Ovary (tissue), 9 donors: ENCODE results near the gene SLC16A3. TPM values are rescaled to one million over a fixed set of nuclear protein-coding genes. Genes with fewer than 3 reads are reported as not detected.

Experiments
- DNase-seq, 5 donors: peaks; one replicate each; pipeline ENCODE4 v3.0.0-alpha.2; 2019 to 2020
- H3K27ac ChIP-seq, 2 donors: fragments of 200-600 bp; one replicate each; pipeline versions ENCODE4 v1.5.1 to v1.8.0; 2019 to 2022
- H3K27me3 ChIP-seq: fragments of 200-600 bp; one replicate; pipeline ENCODE4 v1.8.0; 2022
- H3K36me3 ChIP-seq: fragments of 200-600 bp; sonication (generic); one replicate; pipeline ENCODE4 v1.5.1; 2019
- H3K4me1 ChIP-seq: one replicate; pipeline ENCODE4 v1.8.1; 2013; ENCODE audit warnings: mild to moderate bottlenecking, moderate library complexity; ENCODE audit not compliant: insufficient read depth
- H3K4me3 ChIP-seq: fragments of 200-600 bp; sonication (generic); one replicate; pipeline ENCODE4 v1.5.1; 2017
- H3K9me3 ChIP-seq, 2 donors: fragments of 200-600 bp in 1 of 2; sonication (generic) in 1 of 2; one replicate each; pipeline versions ENCODE4 v1.5.1 to v1.8.1; 2013 to 2019; ENCODE audit warnings: mild to moderate bottlenecking in 1 of 2, moderate library complexity in 1 of 2
- EP300 ChIP-seq: sonication (generic); formaldehyde crosslinking; IDR thresholded peaks from one replicate; pipeline ENCODE4 v1.6.1; 2017; ENCODE audit warnings: antibody characterized with exemption
- POLR2A ChIP-seq: fragments of 450-650 bp; IDR thresholded peaks from one replicate; pipeline ENCODE4 v1.6.1; 2017; ENCODE audit warnings: antibody characterized with exemption, mild to moderate bottlenecking, moderate library complexity
- WGBS, 3 donors: extraction: QIAGEN DNeasy Blood & Tissue Kit in 1 of 3; methylation state at CpG; one replicate each; pipeline versions ENCODE4 v1.1.5 to v1.1.7; 2013 to 2017; 5-methylcytosine and 5-hydroxymethylcytosine counted together
- intact Hi-C, 4 donors: fragments of 100-400 bp; cut with DNase I; formaldehyde crosslinking; loops; one replicate each; pipeline versions ENCODE4 v1.11.0 to v1.15.1; 2022 to 2023
- polyA plus RNA-seq, 2 donors: library from polyadenylated mRNA; stranded (reverse); fragments of 200-250 nt in 1 of 2; fragments of 350-450 nt in 1 of 2; fragmentation: Illumina TruSeq in 1 of 2; extraction: RNeasy Lipid Tissue Mini Kit (QIAGEN cat#74804) in 1 of 2; gene quantifications; one replicate each; pipeline ENCODE4 v1.2.3, GENCODE V29; 2013 to 2014
- total RNA-seq, 7 donors: library from RNA; depleted of rRNA in 2 of 7; stranded (reverse); fragments of >200 nt in 2 of 7; fragmentation: NEBNext Ultra II Directional in 3 of 7; extraction: Animal tissue kit (Norgen Biotek cat#: 25700) in 3 of 7; gene quantifications; one replicate each; pipeline versions ENCODE4 v1.1.0 to v1.2.4, GENCODE V29; 2016 to 2023
- TF ChIP-seq, protein P1 (sequence below), 3 donors: fragments of 450-650 bp in 2 of 3; fragments of 200-600 bp in 1 of 3; IDR thresholded peaks; one replicate each; pipeline versions ENCODE4 v1.5.1 to v1.8.0; 2016 to 2022; ENCODE audit warnings: antibody characterized with exemption in 3 of 3, mild to moderate bottlenecking in 1 of 3
- donor health status: DM: no; HTN: no; CAD: no; lungs with moderate emphysema.
- donor health status: DM: no; HTN: no; CAD: no.
- donor health status: Bipolar disorder and iron deficiency.
- donor health status: DM: yes; HTN: yes; CAD: no.
- donor health status: DM: no; HTN: no; CAD: no.
- donor health status: DM: yes; HTN: yes; CAD: no.

Gene SLC16A3
- total and polyA plus RNA-seq, 9 donors: 3.5 to 23.2 (median 15.8) TPM

DNA sequence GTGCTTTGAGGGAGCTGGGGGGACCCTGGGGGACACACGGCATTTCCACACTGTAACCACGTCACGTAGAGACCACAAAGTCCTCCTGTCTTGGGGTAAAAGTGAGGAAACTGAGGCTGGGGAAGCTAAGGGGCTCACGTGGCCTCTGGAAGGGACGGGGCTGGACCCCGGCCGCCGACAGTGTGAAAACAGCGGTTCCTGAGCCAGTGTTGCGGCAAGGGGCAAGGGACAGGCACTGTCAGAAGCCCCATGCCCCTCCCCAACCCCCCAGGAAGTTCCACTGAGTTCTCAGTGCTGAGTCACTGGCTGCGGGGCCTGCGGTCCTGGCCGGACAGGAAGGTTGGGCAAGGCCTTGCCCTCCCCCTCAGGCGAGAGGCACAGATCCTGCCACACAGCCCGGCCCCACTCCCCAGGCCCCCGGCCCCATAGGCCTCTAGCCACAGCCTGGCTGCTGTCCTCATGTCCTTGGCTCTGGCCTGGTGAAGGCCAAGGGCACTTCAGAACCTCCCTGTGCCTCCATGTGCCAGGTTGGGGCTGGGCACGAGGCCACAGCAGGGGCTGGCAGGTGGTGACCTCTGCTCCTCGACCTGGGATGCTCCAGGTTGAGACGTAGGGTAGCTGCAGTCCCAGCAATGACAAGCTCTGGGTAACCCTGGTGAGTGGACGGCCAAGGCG lies 11.2 kb upstream of the SLC16A3 start:
- TF ChIP-seq POLR2A (no peak), EP300 (no peak)
- TF ChIP-seq, protein P1, sequence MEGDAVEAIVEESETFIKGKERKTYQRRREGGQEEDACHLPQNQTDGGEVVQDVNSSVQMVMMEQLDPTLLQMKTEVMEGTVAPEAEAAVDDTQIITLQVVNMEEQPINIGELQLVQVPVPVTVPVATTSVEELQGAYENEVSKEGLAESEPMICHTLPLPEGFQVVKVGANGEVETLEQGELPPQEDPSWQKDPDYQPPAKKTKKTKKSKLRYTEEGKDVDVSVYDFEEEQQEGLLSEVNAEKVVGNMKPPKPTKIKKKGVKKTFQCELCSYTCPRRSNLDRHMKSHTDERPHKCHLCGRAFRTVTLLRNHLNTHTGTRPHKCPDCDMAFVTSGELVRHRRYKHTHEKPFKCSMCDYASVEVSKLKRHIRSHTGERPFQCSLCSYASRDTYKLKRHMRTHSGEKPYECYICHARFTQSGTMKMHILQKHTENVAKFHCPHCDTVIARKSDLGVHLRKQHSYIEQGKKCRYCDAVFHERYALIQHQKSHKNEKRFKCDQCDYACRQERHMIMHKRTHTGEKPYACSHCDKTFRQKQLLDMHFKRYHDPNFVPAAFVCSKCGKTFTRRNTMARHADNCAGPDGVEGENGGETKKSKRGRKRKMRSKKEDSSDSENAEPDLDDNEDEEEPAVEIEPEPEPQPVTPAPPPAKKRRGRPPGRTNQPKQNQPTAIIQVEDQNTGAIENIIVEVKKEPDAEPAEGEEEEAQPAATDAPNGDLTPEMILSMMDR (IDR thresholded peaks at IDR 0.05): no peak
- no peaks in the 10 kb centered on the region for H3K36me3 ChIP-seq
- H3K27ac ChIP-seq: no peak overlapping the region
- no peak for DNase-seq
- H3K4me1 ChIP-seq: peaks cover 2% of the 10 kb centered on the region
- intact Hi-C loops: no loop called here
- no peaks in the 10 kb centered on the region for H3K27me3 ChIP-seq
- WGBS, 3 donors: 53 to 70% (median 68%) methylated on average over 17 to 21 of the region's 21 CpGs
- H3K9me3 ChIP-seq: no peaks in the 10 kb centered on the region
- no peak overlapping the region for H3K4me3 ChIP-seq

DNA sequence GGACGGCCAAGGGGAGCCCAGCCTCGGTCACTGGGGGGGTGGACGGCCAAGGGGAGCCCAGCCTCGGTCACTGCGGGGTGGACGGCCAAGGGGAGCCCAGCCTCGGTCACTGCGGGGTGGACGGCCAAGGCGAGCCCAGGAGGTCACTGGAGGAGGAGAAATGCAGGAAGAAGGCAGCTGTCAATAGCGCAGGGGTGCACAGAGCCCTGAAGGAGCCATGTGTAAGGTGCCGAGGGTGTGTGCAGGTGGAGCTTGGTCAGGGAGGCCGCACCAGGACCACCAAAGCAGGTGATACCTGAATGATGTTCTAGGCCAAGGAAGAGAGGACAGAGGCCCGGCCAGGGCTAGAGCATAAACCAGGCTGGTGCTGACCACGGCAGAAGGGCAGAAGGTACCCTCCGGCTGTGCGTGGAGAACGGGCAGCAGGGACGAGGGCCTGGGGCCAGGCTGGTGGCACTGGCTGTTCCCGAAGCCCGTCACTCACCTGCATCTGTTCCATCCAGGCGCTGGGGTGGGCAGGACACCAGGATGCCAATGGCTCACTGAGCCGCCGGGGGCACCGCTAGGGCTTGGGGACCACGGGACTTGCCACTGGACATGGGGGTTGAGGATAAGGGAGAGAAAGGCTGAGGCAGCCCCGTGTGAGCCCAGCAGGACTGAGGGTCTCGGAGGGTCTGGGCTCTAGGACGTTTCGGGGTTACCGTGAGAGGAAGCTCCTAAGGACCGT lies 10.3 kb upstream of the SLC16A3 start:
- intact Hi-C loops: no loop called here
- WGBS, 3 donors: 89 to 92% (median 92%) methylated on average over 31 to 32 of the region's 32 CpGs
- Histone ChIP-seq H3K4me3 (no peak overlapping the region), H3K27me3 (no peaks in the 10 kb centered on the region), H3K9me3 (no peaks in the 10 kb centered on the region), H3K27ac (no peak overlapping the region), H3K4me1 (peaks cover 1% of the 10 kb centered on the region), H3K36me3 (no peaks in the 10 kb centered on the region)
- TF ChIP-seq, protein P1 (IDR thresholded peaks at IDR 0.05): no peak
- TF ChIP-seq POLR2A (no peak), EP300 (no peak)
- no peak for DNase-seq

DNA sequence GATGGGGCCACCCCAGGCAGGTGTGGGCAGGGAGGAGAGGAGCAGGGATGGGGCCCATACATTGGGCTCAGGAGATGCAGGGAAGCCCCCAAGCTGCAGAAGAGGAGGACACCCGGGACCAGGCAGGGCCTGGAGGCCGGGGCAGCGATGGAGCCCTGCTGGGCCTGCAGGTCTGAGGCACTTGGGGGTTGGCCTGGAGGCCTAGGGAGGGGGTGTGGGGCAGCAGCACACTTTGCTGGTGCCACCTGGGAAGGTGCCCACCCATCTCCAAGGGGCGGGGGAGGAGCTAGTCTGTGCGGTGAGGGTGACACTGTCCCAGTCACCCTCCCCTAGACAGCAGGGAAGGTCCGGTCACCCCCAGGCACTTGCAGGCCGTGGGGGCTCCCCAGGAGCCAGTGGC lies 9.8 kb upstream of the SLC16A3 start:
- TF ChIP-seq, protein P1 (IDR thresholded peaks at IDR 0.05): no peak
- TF ChIP-seq POLR2A: no peak
- no peak for TF ChIP-seq EP300
- H3K9me3 ChIP-seq: no peaks in the 10 kb centered on the region
- no peaks in the 10 kb centered on the region for H3K27me3 ChIP-seq
- intact Hi-C loops: no loop called here
- 86 to 88% (median 87%) methylated on average over 7 of the region's 7 CpGs for WGBS, 3 donors
- H3K27ac ChIP-seq: no peak overlapping the region
- no peak overlapping the region for H3K4me3 ChIP-seq
- no peaks in the 10 kb centered on the region for H3K4me1 ChIP-seq
- DNase-seq: no peak
- H3K36me3 ChIP-seq: no peaks in the 10 kb centered on the region

DNA sequence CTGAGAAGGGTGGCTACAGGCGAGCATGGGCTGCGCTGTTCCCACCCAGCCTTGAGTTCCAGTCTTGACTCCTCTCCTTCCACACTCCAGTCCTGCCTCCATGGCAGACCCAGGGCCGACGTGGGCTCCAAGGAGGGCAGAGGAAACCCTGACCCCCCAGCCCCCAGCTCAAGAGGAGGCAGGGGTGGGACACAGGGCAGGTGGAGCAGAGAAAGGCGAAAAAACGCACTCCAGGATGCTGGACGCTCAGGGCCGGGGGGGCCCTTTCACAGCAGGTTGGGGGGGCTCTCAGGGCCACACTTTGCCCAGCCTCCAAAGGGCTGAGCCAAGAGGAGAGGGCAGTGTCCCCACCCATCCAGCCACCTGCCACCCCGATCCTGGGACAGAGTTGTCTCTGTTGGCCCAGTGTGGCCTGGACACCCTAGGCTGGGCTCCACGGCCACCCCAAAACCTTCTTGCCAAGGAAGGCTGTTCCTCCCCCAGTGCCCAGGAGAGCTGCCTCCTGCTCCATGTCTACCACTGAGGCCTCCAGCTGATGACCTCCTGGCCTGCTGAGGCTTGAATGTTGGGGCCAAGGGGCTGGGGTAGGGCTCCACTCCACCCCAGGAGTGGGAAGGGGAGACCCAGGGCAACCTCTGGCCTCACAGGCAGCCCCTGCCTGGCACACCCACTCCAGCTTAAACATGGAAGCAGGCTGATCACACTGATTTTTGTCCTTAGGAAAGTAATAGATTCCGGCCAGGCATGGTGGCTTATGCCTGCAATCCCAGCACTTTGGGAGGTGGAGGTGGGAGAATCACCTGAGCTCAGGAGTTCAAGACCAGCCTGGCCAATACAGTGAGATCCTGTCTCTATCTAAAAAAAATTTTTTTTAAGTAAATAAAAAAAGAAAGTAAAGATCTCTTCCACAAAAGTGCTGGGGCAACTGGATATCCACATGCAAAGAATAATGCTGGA lies 8.8 kb upstream of the SLC16A3 start:
- WGBS, 3 donors: 80 to 88% (median 82%) methylated on average over 11 of the region's 11 CpGs
- intact Hi-C loops: no loop called here
- Histone ChIP-seq H3K27me3 (no peaks in the 10 kb centered on the region), H3K4me1 (no peaks in the 10 kb centered on the region), H3K9me3 (no peaks in the 10 kb centered on the region), H3K36me3 (no peaks in the 10 kb centered on the region), H3K27ac (no peak overlapping the region), H3K4me3 (no peak overlapping the region)
- DNase-seq: no peak
- TF ChIP-seq EP300 (no peak), POLR2A (no peak)
- TF ChIP-seq, protein P1 (IDR thresholded peaks at IDR 0.05): no peak
